ENCODE measurements around the gene GAS2. TPM values are rescaled to one million over a fixed set of nuclear protein-coding genes. Genes with fewer than 3 reads are reported as not detected.

GAS2 gene
- total RNA-seq, 1 experiment from 2014 or later: 2.8 TPM

DNA sequence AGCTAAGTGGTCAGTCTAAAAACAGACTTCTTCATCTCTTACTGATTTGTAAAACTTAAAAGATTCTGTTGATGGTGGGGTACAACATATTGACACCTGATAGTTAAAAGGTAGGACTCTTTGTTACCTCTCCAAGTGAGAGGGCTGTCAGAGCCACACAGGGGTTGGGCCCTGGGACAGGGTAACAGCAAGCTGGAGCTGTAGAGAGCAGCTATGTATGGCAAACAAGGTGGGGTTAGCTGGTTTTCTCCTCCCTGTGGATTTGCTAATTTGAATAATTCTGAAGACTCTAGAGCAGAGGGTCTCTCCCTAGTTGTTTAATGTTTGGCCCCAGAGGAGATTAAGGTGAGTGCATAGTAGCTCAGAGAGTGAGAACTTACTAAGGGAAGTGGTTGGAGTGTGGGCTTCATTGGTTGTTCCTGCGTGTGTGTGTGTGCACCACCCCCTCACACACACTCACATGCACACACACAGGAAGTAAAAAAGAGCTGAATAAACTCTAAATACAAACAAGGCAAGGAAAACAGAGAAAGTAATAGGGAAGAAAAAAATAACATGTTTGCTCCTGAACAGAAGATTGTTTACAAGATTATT, 9.2 kb upstream of the GAS2 start:
- Histone ChIP-seq H3K27me3 (ENCODE audit: insufficient read depth, low read depth) (no peaks in the 10 kb centered on the region), H3K9me3 (ENCODE audit: insufficient read depth, low read depth) (no peaks in the 10 kb centered on the region), H3K4me2 (no peak overlapping the region), H3K4me1 (replicated peaks; ENCODE audit: insufficient read depth) (no peaks in the 10 kb centered on the region), H2AFZ (no peak overlapping the region), H3K4me3 (no peak overlapping the region), H3K27ac (no peak overlapping the region), H3K9me2 (ENCODE audit: insufficient read depth) (no peaks in the 10 kb centered on the region), H3K79me2 (ENCODE audit: low read depth) (no peaks in the 10 kb centered on the region), H3K36me3 (ENCODE audit: low read depth) (no peaks in the 10 kb centered on the region), H4K20me1 (ENCODE audit: insufficient read depth) (no peaks in the 10 kb centered on the region), H3F3A (ENCODE audit: insufficient read depth, low read depth) (no peaks in the 10 kb centered on the region)
- no TSS peak for BruUV-seq (replicated peaks)
- ChIA-PET CTCF (no interaction called here), POLR2A (ENCODE audit: unreplicated experiment) (no interaction called here)
- intact Hi-C loops (cut with micrococcal nuclease; ENCODE audit: unreplicated experiment): no loop called here
- DNase-seq: no peak
- TF ChIP-seq, protein P1, sequence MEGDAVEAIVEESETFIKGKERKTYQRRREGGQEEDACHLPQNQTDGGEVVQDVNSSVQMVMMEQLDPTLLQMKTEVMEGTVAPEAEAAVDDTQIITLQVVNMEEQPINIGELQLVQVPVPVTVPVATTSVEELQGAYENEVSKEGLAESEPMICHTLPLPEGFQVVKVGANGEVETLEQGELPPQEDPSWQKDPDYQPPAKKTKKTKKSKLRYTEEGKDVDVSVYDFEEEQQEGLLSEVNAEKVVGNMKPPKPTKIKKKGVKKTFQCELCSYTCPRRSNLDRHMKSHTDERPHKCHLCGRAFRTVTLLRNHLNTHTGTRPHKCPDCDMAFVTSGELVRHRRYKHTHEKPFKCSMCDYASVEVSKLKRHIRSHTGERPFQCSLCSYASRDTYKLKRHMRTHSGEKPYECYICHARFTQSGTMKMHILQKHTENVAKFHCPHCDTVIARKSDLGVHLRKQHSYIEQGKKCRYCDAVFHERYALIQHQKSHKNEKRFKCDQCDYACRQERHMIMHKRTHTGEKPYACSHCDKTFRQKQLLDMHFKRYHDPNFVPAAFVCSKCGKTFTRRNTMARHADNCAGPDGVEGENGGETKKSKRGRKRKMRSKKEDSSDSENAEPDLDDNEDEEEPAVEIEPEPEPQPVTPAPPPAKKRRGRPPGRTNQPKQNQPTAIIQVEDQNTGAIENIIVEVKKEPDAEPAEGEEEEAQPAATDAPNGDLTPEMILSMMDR (conservative IDR thresholded peaks at IDR 0.05): no peak
- TF ChIP-seq EZH2 (IDR thresholded peaks at IDR 0.05; ENCODE audit: low read depth): no peak

DNA sequence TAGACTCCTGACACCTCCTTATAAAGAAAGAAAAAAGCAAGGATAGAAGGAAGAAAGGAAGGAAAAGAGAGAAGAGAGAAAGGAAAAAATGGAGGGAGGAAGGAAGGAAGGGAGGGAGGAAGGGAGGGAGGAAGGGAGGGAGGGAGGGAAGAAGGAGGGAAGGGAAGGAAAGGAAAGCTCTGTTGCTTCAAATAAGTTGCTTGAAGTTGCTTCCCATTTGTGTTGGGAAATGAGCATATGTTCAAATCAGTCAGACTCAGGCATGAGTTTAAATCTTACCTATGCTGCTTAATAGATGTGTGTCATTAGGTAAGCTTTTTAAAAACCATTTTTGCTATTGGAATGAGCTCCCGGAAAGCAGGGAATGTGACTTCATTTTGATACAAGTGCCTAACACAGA, 6.6 kb upstream of the GAS2 start:
- H3K27ac ChIP-seq: no peak overlapping the region
- CTCF ChIA-PET: no interaction called here
- no peaks in the 10 kb centered on the region for H3F3A ChIP-seq (ENCODE audit: insufficient read depth, low read depth)
- no peaks in the 10 kb centered on the region for H3K36me3 ChIP-seq (ENCODE audit: low read depth)
- H4K20me1 ChIP-seq (ENCODE audit: insufficient read depth): no peaks in the 10 kb centered on the region
- H3K79me2 ChIP-seq (ENCODE audit: low read depth): no peaks in the 10 kb centered on the region
- DNase-seq: no peak
- intact Hi-C loops (cut with micrococcal nuclease; ENCODE audit: unreplicated experiment): no loop called here
- H3K4me1 ChIP-seq (replicated peaks; ENCODE audit: insufficient read depth): no peaks in the 10 kb centered on the region
- H3K9me3 ChIP-seq (ENCODE audit: insufficient read depth, low read depth): no peaks in the 10 kb centered on the region
- no TSS peak for BruUV-seq (replicated peaks)
- H2AFZ ChIP-seq: no peak overlapping the region
- no peak overlapping the region for H3K4me3 ChIP-seq
- no peaks in the 10 kb centered on the region for H3K27me3 ChIP-seq (ENCODE audit: insufficient read depth, low read depth)
- TF ChIP-seq, protein P1 (conservative IDR thresholded peaks at IDR 0.05): no peak
- TF ChIP-seq EZH2 (IDR thresholded peaks at IDR 0.05; ENCODE audit: low read depth): no peak
- POLR2A ChIA-PET (ENCODE audit: unreplicated experiment): no interaction called here
- no peaks in the 10 kb centered on the region for H3K9me2 ChIP-seq (ENCODE audit: insufficient read depth)
- no peak overlapping the region for H3K4me2 ChIP-seq

DNA sequence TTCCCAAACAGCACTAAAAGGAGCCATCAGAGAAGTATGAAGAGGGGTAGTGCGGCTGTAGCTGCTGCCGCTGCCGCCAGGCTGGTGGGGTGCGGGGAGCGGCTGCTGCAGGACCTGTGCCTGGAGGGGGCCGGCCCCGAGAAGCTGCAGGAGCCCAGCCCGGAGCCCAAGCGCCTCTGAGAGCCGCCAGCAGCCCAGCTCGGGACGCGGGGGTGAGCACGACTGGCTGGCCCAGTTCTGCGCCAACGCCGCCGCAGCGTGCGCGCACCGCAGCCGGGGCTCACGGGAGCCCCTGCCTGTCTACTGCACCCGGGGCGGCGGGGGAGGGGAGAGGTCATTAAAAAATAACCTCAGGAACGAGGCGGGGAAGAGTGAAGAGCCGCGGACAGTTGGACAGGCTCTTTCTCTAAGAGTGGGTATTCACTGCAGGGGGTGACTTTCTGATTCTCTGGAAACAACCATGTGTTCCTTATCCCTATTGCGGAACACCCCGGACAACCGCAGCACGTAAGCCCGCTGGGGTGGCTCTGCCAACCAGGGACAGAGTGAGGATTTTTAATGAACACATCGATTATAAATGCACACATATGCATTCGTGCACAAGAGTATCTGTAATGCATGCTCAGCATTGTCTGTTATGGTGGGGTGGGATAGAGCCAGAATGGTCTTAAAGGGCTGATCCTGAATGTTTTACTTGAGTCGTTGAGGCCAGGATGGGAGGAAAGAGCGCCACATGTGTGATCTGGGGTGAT, 453 bp downstream of the GAS2 start:
- Histone ChIP-seq H3K4me2 (no peak overlapping the region), H3K4me1 (replicated peaks; ENCODE audit: insufficient read depth) (no peaks in the 10 kb centered on the region), H3K4me3 (no peak overlapping the region), H3K36me3 (ENCODE audit: low read depth) (no peaks in the 10 kb centered on the region), H3K27me3 (ENCODE audit: insufficient read depth, low read depth) (peaks cover 4% of the 10 kb centered on the region; the same call in 1 of the 2 replicates), H2AFZ (no peak overlapping the region), H3K9me3 (ENCODE audit: insufficient read depth, low read depth) (no peaks in the 10 kb centered on the region), H3K9me2 (ENCODE audit: insufficient read depth) (no peaks in the 10 kb centered on the region), H3K79me2 (ENCODE audit: low read depth) (no peaks in the 10 kb centered on the region), H4K20me1 (ENCODE audit: insufficient read depth) (no peaks in the 10 kb centered on the region), H3K27ac (no peak overlapping the region), H3F3A (ENCODE audit: insufficient read depth, low read depth) (no peaks in the 10 kb centered on the region)
- intact Hi-C loops (cut with micrococcal nuclease; ENCODE audit: unreplicated experiment): no loop called here
- BruUV-seq (replicated peaks): no TSS peak
- TF ChIP-seq EZH2 (IDR thresholded peaks at IDR 0.05; ENCODE audit: low read depth): no peak
- TF ChIP-seq, protein P1 (conservative IDR thresholded peaks at IDR 0.05): no peak
- POLR2A ChIA-PET (ENCODE audit: unreplicated experiment): no interaction called here
- DNase-seq: peak in 1 of 2 experiments; percentile 12
- CTCF ChIA-PET: no interaction called here

Data from PC-9 (cell line).